ENCODE results near the gene OTOS. TPM values are rescaled to one million over a fixed set of nuclear protein-coding genes. Genes with fewer than 3 reads are reported as not detected.
A peak's percentile ranks its signal among the peaks of the same experiment; 100 is the strongest.

Gene OTOS
- polyA plus RNA-seq (2013, experiment 1 of 2): 0.08 TPM
- not detected for polyA plus RNA-seq (2013, experiment 2 of 2)

- no peak within 1 kb of the TSS for H3K27ac ChIP-seq (replicated peaks; ENCODE audit: low read length)
- H3K23ac ChIP-seq (ENCODE audit: low read depth, low read length, poor library complexity): no peak within 1 kb of the TSS
- H3K4ac ChIP-seq (ENCODE audit: low read length): no peak within 1 kb of the TSS
- H2BK15ac ChIP-seq (ENCODE audit: low read length): peak within 1 kb of the TSS; percentile 38
- H3K4me1 ChIP-seq (ENCODE audit: control insufficient read depth in 2 of 2, insufficient read depth in 1 of 2, low read depth in 1 of 2, low read length in 2 of 2): peaks cover 11 to 14% of the 10 kb centered on the region in 2 donors
- peak within 1 kb of the TSS; percentile 50 for H2BK12ac ChIP-seq (ENCODE audit: low read length)
- peak within 1 kb of the TSS; percentile 76 for H2AK5ac ChIP-seq (ENCODE audit: low read depth, low read length)
- WGBS, 2 donors (ENCODE audit: extremely low coverage in 2 of 2, insufficient read length in 2 of 2, insufficient replicate concordance in 1 of 2): no CpG with 5 or more reads among the region's 5 CpGs
- no peak within 1 kb of the TSS for H3K4me3 ChIP-seq (ENCODE audit: low read length in 2 of 2)
- peaks cover 0 to 2% of the 10 kb centered on the region in 2 donors for H3K9me3 ChIP-seq (replicated peaks in 1 of 2; ENCODE audit: control insufficient read depth in 2 of 2, insufficient read depth in 1 of 2, low read depth in 1 of 2, low read length in 2 of 2)
- peak within 1 kb of the TSS; percentile 74 for H2AFZ ChIP-seq (ENCODE audit: low read length)
- H3K9ac ChIP-seq (ENCODE audit: low read depth, low read length, poor library complexity): peak within 1 kb of the TSS; percentile 14
- no peak within 1 kb of the TSS for H2BK120ac ChIP-seq (ENCODE audit: low read depth, low read length)
- no peak within 1 kb of the TSS for H3K4me2 ChIP-seq (ENCODE audit: insufficient read depth, low read length, poor library complexity, severe bottlenecking)
- H3K27me3 ChIP-seq (ENCODE audit: control insufficient read depth in 3 of 3, insufficient read depth in 3 of 3, low read depth in 1 of 3, low read length in 3 of 3): peaks cover 0 to 20% (median 12%) of the 10 kb centered on the region in 3 experiments
- DNase-seq (ENCODE audit: low spot score): no peak
- H2BK5ac ChIP-seq (ENCODE audit: low read length): peak within 1 kb of the TSS; percentile 15
- no peak within 1 kb of the TSS for H4K8ac ChIP-seq (ENCODE audit: low read depth, low read length)
- H4K91ac ChIP-seq (ENCODE audit: low read depth, low read length, poor library complexity): no peak within 1 kb of the TSS
- H3K18ac ChIP-seq (ENCODE audit: low read length): peak within 1 kb of the TSS; percentile 32
- no peaks in the 10 kb centered on the region for H3K36me3 ChIP-seq (replicated peaks in 1 of 2; ENCODE audit: control insufficient read depth in 2 of 2, insufficient read depth in 2 of 2, low read length in 2 of 2)
- H3K79me1 ChIP-seq (ENCODE audit: low read depth, low read length): peaks cover 6% of the 10 kb centered on the region
- no peak within 1 kb of the TSS for H3K14ac ChIP-seq (ENCODE audit: low read length)
These were observed at the start of gene OTOS for GRCh38 chr2:240140511-240140910. Gene OTOS, minus strand, starts transcription at chr2:240140658. Its CDS starts 332 bp downstream, at chr2:240140326.

- Histone ChIP-seq H3K9ac (ENCODE audit: low read depth, low read length, poor library complexity) (no peak overlapping the region), H3K14ac (ENCODE audit: low read length) (peak overlapping the region; percentile 26)
These were observed 49.2 kb upstream of the OTOS start for GRCh38 chr2:240189686-240190085.

GRCh38 chr2:240187989-240188590 is 47.6 kb upstream of the OTOS start:
- Histone ChIP-seq H3K36me3 (replicated peaks in 1 of 2; ENCODE audit: control insufficient read depth in 2 of 2, insufficient read depth in 2 of 2, low read length in 2 of 2) (no peaks in the 10 kb centered on the region), H3K79me1 (ENCODE audit: low read depth, low read length) (no peaks in the 10 kb centered on the region), H3K27me3 (ENCODE audit: control insufficient read depth in 3 of 3, insufficient read depth in 3 of 3, low read depth in 1 of 3, low read length in 3 of 3) (peaks cover 0 to 6% (median 0%) of the 10 kb centered on the region in 3 experiments), H2BK12ac (ENCODE audit: low read length) (no peak overlapping the region), H3K14ac (ENCODE audit: low read length) (no peak overlapping the region), H4K91ac (ENCODE audit: low read depth, low read length, poor library complexity) (no peak overlapping the region), H3K4me1 (ENCODE audit: control insufficient read depth in 2 of 2, insufficient read depth in 1 of 2, low read depth in 1 of 2, low read length in 2 of 2) (peaks cover 0 to 1% of the 10 kb centered on the region in 2 donors), H4K8ac (ENCODE audit: low read depth, low read length) (no peak overlapping the region), H3K23ac (ENCODE audit: low read depth, low read length, poor library complexity) (no peak overlapping the region), H3K4ac (ENCODE audit: low read length) (no peak overlapping the region), H3K4me3 (ENCODE audit: low read length in 2 of 2) (no peak overlapping the region), H2AK5ac (ENCODE audit: low read depth, low read length) (no peak overlapping the region), H2BK120ac (ENCODE audit: low read depth, low read length) (no peak overlapping the region), H3K4me2 (ENCODE audit: insufficient read depth, low read length, poor library complexity, severe bottlenecking) (no peak overlapping the region), H2BK5ac (ENCODE audit: low read length) (no peak overlapping the region), H2BK15ac (ENCODE audit: low read length) (no peak overlapping the region), H3K18ac (ENCODE audit: low read length) (no peak overlapping the region), H3K9ac (ENCODE audit: low read depth, low read length, poor library complexity) (no peak overlapping the region), H3K9me3 (replicated peaks in 1 of 2; ENCODE audit: control insufficient read depth in 2 of 2, insufficient read depth in 1 of 2, low read depth in 1 of 2, low read length in 2 of 2) (peaks cover 5 to 10% of the 10 kb centered on the region in 2 donors), H3K27ac (replicated peaks; ENCODE audit: low read length) (no peak overlapping the region), H2AFZ (ENCODE audit: low read length) (no peak overlapping the region)
- no CpG with 5 or more reads among the region's 10 CpGs for WGBS, 2 donors (ENCODE audit: extremely low coverage in 2 of 2, insufficient read length in 2 of 2, insufficient replicate concordance in 1 of 2)
- no peak for DNase-seq (ENCODE audit: low spot score)

More at GRCh38 chr2:240189686-240190085, 49.2 kb upstream of the OTOS start:
- no peak overlapping the region for H3K23ac ChIP-seq (ENCODE audit: low read depth, low read length, poor library complexity)
- H3K9me3 ChIP-seq (replicated peaks in 1 of 2; ENCODE audit: control insufficient read depth in 2 of 2, insufficient read depth in 1 of 2, low read depth in 1 of 2, low read length in 2 of 2): peaks cover 5 to 10% of the 10 kb centered on the region in 2 donors
- H2BK5ac ChIP-seq (ENCODE audit: low read length): no peak overlapping the region
- no peak overlapping the region for H3K4me3 ChIP-seq (ENCODE audit: low read length in 2 of 2)
- H4K91ac ChIP-seq (ENCODE audit: low read depth, low read length, poor library complexity): no peak overlapping the region
- H3K27ac ChIP-seq (replicated peaks; ENCODE audit: low read length): no peak overlapping the region
- no peak overlapping the region for H3K4ac ChIP-seq (ENCODE audit: low read length)
- H3K4me2 ChIP-seq (ENCODE audit: insufficient read depth, low read length, poor library complexity, severe bottlenecking): no peak overlapping the region
- H3K36me3 ChIP-seq (replicated peaks in 1 of 2; ENCODE audit: control insufficient read depth in 2 of 2, insufficient read depth in 2 of 2, low read length in 2 of 2): no peaks in the 10 kb centered on the region
- H3K79me1 ChIP-seq (ENCODE audit: low read depth, low read length): no peaks in the 10 kb centered on the region
- no CpG with 5 or more reads among the region's 4 CpGs for WGBS, 2 donors (ENCODE audit: extremely low coverage in 2 of 2, insufficient read length in 2 of 2, insufficient replicate concordance in 1 of 2)
- no peak overlapping the region for H2BK120ac ChIP-seq (ENCODE audit: low read depth, low read length)
- H4K8ac ChIP-seq (ENCODE audit: low read depth, low read length): no peak overlapping the region
- H3K4me1 ChIP-seq (ENCODE audit: control insufficient read depth in 2 of 2, insufficient read depth in 1 of 2, low read depth in 1 of 2, low read length in 2 of 2): peaks cover 5% of the 10 kb centered on the region in 2 donors
- H2BK12ac ChIP-seq (ENCODE audit: low read length): no peak overlapping the region
- H3K18ac ChIP-seq (ENCODE audit: low read length): peak overlapping the region; percentile 74
- peak overlapping the region; percentile 33 for H2AK5ac ChIP-seq (ENCODE audit: low read depth, low read length)
- no peaks in the 10 kb centered on the region for H3K27me3 ChIP-seq (ENCODE audit: control insufficient read depth in 3 of 3, insufficient read depth in 3 of 3, low read depth in 1 of 3, low read length in 3 of 3)
- no peak for DNase-seq (ENCODE audit: low spot score)
- H2BK15ac ChIP-seq (ENCODE audit: low read length): peak overlapping the region; percentile 77
- H2AFZ ChIP-seq (ENCODE audit: low read length): no peak overlapping the region

- H3K9me3 ChIP-seq (replicated peaks in 1 of 2; ENCODE audit: control insufficient read depth in 2 of 2, insufficient read depth in 1 of 2, low read depth in 1 of 2, low read length in 2 of 2): peaks cover 5 to 10% of the 10 kb centered on the region in 2 donors
- H3K79me1 ChIP-seq (ENCODE audit: low read depth, low read length): no peaks in the 10 kb centered on the region
- H3K23ac ChIP-seq (ENCODE audit: low read depth, low read length, poor library complexity): peak overlapping the region; percentile 49
- H3K9ac ChIP-seq (ENCODE audit: low read depth, low read length, poor library complexity): no peak overlapping the region
- H2BK12ac ChIP-seq (ENCODE audit: low read length): no peak overlapping the region
- no peak for DNase-seq (ENCODE audit: low spot score)
- no CpG with 5 or more reads among the region's 7 CpGs for WGBS, 2 donors (ENCODE audit: extremely low coverage in 2 of 2, insufficient read length in 2 of 2, insufficient replicate concordance in 1 of 2)
- H2BK120ac ChIP-seq (ENCODE audit: low read depth, low read length): no peak overlapping the region
- H2BK15ac ChIP-seq (ENCODE audit: low read length): no peak overlapping the region
- peaks cover 0 to 3% of the 10 kb centered on the region in 2 donors for H3K4me1 ChIP-seq (ENCODE audit: control insufficient read depth in 2 of 2, insufficient read depth in 1 of 2, low read depth in 1 of 2, low read length in 2 of 2)
- no peak overlapping the region for H3K14ac ChIP-seq (ENCODE audit: low read length)
- no peak overlapping the region for H3K4me2 ChIP-seq (ENCODE audit: insufficient read depth, low read length, poor library complexity, severe bottlenecking)
- H3K36me3 ChIP-seq (replicated peaks in 1 of 2; ENCODE audit: control insufficient read depth in 2 of 2, insufficient read depth in 2 of 2, low read length in 2 of 2): no peaks in the 10 kb centered on the region
- no peak overlapping the region for H3K27ac ChIP-seq (replicated peaks; ENCODE audit: low read length)
- H3K4me3 ChIP-seq (ENCODE audit: low read length in 2 of 2): no peak overlapping the region
- peak overlapping the region; percentile 66 for H2AK5ac ChIP-seq (ENCODE audit: low read depth, low read length)
- H4K91ac ChIP-seq (ENCODE audit: low read depth, low read length, poor library complexity): no peak overlapping the region
- H3K4ac ChIP-seq (ENCODE audit: low read length): no peak overlapping the region
- peak overlapping the region; percentile 28 for H3K18ac ChIP-seq (ENCODE audit: low read length)
- H2BK5ac ChIP-seq (ENCODE audit: low read length): no peak overlapping the region
- no peak overlapping the region for H4K8ac ChIP-seq (ENCODE audit: low read depth, low read length)
- H2AFZ ChIP-seq (ENCODE audit: low read length): no peak overlapping the region
- H3K27me3 ChIP-seq (ENCODE audit: control insufficient read depth in 3 of 3, insufficient read depth in 3 of 3, low read depth in 1 of 3, low read length in 3 of 3): peaks cover 0 to 22% (median 0%) of the 10 kb centered on the region in 3 experiments
These were observed 45.8 kb upstream of the OTOS start for GRCh38 chr2:240186191-240186725.

Data from neuronal stem cell (in vitro differentiated cells).